Astrocyte of the spinal cord (primary cell): ENCODE measurements around the gene MITF.

Experiments used
- DNase-seq: peaks from one replicate; pipeline ENCODE4 v3.0.0; 2011; ENCODE audit warnings: low read depth, low spot score
- H3K4me3 ChIP-seq: 2 replicates; pipeline ENCODE4 v1.5.1; 2011; ENCODE audit warnings: low read depth, mild to moderate bottlenecking, low read length, moderate library complexity
- in situ Hi-C: cut with HindIII; loops from 2 replicates; pipeline ENCODE4 v1.10.0; 2017; ENCODE audit warnings: low sequenced_read_pairs
- TF ChIP-seq, protein P1 (sequence below): IDR thresholded peaks from 2 replicates; pipeline ENCODE4 v1.5.1; 2012; ENCODE audit warnings: low read depth, mild to moderate bottlenecking, low read length, inconsistent platforms

Gene MITF

DNA sequence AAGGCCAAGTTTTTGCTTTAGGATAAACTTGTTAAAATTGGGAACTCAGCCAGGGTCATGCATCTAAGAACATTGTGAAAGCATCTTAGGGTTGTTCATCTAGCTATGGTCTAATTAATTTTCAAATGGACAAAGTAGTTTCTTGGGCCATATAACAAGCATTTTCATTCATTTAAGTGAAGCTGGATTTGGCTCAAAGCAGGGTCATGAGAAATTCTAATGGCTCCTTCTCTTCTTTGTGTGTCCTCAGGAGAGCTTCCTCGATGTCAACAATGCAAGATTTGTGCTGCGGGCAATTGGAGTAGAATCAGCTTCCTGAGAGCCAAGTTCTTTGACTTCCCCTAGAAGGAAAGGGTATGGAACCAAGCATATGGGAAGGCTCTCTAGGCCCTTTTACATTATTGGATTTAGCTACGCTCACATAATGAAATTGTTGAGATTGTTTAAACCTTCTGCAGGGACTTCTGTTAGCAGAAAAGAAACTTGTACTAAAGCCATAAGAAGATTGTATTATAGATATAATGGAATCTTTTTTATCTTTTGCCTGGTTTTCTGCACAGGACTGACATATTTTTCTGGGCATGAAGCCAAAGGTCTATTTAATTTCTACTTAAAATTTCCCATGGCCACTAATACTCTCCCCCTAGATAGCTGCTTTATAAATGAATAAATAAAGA lies 258.5 kb downstream of the MITF start:
- TF ChIP-seq, protein P1, sequence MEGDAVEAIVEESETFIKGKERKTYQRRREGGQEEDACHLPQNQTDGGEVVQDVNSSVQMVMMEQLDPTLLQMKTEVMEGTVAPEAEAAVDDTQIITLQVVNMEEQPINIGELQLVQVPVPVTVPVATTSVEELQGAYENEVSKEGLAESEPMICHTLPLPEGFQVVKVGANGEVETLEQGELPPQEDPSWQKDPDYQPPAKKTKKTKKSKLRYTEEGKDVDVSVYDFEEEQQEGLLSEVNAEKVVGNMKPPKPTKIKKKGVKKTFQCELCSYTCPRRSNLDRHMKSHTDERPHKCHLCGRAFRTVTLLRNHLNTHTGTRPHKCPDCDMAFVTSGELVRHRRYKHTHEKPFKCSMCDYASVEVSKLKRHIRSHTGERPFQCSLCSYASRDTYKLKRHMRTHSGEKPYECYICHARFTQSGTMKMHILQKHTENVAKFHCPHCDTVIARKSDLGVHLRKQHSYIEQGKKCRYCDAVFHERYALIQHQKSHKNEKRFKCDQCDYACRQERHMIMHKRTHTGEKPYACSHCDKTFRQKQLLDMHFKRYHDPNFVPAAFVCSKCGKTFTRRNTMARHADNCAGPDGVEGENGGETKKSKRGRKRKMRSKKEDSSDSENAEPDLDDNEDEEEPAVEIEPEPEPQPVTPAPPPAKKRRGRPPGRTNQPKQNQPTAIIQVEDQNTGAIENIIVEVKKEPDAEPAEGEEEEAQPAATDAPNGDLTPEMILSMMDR: no peak
- peak; percentile 13 for DNase-seq
- in situ Hi-C loops: no loop called here
- H3K4me3 ChIP-seq: no peak overlapping the region

DNA sequence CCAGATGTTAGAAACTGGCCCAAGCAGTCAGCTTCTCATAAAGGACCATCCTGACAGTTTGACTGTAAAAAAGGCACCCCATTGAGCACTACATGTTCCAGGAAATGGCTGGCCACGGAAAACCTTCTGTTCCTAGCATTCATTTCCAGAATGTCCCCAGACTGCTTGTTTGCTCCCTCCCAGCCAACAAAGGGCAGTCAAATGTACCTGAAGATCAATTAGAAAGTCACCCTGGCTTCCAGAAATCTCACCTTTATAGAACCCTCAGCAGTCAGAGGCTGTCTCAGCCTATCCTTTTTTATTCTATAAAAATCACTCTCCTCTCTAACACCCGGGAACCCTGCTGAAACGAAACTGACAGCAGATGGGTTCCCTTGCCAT lies 259.5 kb downstream of the MITF start:
- DNase-seq: peak; percentile 22

DNA sequence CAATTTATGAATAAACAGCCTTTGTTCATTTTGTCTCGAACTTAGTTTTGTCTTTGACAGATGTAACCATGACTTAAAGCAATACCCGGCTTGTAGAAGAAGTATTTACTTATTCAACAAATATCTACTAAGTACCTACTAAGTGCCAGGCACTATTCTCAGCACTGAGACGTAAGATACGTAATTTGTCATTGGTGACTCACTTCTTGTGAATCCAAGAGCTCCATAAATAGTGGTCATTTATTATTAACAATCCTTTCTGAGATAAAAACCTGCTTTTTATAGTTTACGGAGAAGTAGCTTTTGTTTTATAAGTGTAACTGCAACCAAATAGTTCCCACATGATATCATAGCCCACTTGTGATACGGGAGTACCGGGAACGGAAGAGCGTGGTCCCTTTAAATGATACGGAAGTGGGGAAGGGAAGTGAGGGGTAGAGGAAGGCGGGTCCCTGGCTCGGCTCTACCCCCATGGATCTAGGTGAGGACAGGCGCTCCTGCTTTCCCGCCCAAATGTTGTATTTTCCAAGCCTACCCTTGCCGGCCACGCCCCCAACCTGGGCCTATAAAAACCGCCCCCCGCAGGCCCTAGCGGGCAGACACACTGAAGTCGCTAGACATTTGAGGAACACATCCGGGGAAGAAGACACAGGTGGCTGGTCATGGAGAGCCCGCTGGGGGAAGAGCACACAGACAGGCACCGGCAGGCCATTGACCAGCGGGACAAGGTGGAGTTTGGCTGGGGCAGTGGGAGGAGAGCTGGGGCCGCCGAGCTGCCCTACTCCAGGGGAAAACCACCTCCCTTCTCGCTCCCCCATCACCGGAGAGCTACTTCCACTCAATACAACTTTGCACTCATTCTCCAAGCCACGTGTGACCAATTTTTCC lies 260.1 kb downstream of the MITF start, which contains the start of gene SAMMSON:
Gene SAMMSON (plus strand): TSS at position 594 of the 888 bp plus-strand sequence.
- in situ Hi-C loops: no loop called here
- TF ChIP-seq, protein P1: no peak
- H3K4me3 ChIP-seq: peak within 1 kb of the TSS; percentile 4
- peak; percentile 51 for DNase-seq

More for the DNA sequence above, 259.5 kb downstream of the MITF start:
- in situ Hi-C loops: no loop called here
- TF ChIP-seq, protein P1: no peak
- peak overlapping the region; percentile 4 for H3K4me3 ChIP-seq

DNA sequence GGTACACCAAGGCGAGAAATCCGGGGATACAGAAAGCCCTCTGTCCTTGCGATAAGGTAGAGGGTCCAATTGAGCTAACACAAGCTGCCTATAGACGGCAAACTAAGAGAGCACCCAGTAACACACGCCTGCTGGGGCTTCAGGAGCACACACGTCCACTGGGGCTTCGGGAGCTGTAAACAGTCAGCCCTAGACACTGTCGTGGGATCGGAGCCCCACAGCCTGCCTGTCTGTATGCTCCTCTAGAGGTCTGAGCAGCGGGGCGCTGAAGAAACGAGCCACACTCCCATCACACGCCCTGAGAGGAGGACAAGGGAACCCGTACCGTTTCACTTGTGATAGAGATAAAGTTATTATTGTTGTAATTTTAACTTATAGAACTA lies 260.8 kb downstream of the MITF start:
- DNase-seq: no peak
- in situ Hi-C loops: no loop called here
- no peak overlapping the region for H3K4me3 ChIP-seq

DNA sequence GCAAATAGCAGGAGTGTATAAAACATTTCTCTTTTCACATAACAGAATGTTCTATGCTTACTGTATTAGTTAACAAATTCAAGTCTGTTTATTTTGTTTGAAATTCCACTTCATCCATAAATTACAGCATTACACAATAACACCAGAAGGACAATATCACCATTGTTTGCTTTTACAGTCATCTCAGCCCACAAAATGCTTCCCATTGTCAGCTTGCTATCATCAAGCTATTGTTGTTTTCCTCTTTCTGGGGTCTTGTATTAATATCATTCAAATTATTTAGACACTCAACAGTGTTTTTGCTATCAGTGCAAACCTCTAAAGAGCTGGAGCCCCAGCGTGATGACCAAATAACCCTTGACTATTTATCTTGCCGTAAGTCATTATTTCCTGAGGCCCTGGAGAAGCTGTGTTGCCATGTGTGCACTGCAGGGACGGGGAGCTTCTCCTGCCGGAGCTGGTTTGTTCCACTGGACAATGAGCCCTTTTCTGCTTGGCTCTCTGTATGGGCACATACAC lies 261.4 kb downstream of the MITF start:
- DNase-seq: no peak
- in situ Hi-C loops: no loop called here
- TF ChIP-seq, protein P1: no peak
- no peak overlapping the region for H3K4me3 ChIP-seq

More for the DNA sequence above, 260.8 kb downstream of the MITF start:
- TF ChIP-seq, protein P1: no peak

DNA sequence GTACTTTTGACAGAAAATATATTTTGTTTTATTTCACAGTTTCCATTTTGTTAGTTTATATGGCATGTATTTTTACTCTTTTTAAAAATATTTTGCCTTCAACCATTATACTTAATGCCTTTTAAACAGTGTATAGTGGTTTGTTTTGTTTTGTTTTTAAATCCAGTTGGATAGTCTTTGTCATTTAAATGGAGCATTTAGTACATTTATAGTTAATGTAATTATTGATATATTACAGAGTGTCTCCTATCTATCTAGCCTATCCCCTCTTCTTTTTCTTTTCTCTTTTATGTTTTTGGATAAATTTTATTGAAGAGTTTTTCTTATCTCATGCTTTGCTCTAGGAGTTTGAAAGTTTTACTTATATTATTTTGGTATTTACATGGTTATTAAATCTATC lies 263.9 kb downstream of the MITF start:
- H3K4me3 ChIP-seq: no peak overlapping the region
- TF ChIP-seq, protein P1: no peak
- no peak for DNase-seq
- in situ Hi-C loops: no loop called here
